HG03575 (cell line): ENCODE data around the gene PSMB5.
"Not testable (repeated sequence)": the region's sequence is repeated elsewhere in the genome, so short reads cannot be mapped to it uniquely, and the experiment has no call there.

Experiments used
- ATAC-seq: cut with Tn5 transposase; IDR thresholded peaks from one replicate; pipeline ENCODE4 v1.9.1; 2021; ENCODE audit not compliant: unreplicated experiment, insufficient number of reproducible peaks, low FRiP score; ENCODE audit errors: extremely low read depth

PSMB5 gene

DNA sequence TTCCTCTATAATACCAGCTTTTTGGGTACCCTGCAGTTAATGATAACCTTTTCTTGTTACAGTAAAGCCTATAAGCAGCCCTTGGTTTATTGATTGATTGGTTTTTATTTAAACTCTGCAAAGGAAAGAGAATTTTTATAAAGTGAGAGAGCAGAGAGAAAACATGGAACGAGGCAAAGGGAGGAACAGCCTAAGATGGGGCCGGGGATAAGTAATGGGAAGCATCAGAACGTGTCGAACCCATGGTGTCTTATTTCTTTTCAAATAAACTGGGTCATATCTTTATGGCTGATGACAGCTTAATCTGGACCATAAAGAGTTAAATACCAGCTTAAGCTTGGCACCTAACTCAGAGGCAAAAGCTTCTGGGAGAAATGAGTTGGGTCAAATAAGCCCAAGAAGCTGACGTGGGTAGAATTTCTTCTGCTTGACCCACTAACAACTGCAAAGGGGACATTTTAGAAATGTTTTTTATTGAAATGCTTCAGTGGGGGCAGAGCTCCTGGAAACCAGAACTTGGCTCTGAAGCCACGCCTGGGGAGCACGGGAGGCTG, 12.7 kb downstream of the PSMB5 start:
- ATAC-seq, result no peak

- ATAC-seq, result no peak
Observed at GRCh38 chr14:23021434-23021833, 13.3 kb downstream of the PSMB5 start.

DNA sequence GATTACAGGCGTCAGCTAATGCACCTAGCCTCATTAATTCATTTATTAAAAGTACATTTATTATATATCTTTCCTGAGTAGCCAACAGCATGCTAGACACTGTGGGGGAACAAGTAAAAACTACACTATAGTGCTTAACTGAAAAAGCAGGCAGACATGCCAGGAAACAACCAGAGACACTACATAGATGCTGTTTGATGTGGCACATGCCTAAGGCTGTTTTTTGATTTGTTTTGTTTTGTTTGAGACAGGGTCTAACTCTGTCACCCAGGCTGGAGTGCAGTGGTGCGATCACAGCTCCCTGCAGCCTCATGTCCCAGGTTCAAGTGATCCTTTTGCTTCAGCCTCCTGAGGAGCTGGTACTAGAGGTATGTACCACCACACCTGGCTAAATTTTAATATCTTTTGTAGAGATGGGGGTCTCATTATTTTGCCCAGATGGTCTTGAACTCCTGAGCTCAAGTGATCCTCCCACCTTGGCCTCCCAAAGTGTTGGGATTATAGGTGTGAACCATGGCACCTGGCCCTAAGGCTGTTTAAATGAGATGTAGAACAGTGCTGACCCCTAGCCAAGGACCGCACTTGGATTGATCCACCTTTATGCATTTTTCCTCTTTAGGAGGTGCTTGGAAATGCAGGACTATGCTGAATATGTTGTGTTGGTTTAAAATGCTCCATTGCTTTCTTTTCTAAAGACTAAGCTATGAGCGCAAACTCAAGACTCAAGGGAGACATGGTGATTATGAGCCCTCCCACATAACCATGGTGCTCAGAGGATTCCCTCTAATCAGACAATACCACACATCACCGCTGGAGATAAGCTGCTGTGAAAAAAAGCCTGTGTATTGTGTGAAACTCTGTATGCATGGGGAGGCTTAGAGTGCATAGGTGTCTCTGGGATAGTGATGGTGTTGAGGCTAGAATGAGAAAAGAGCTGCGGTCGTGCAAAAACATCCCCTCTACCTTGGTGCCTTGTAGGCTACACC, 14.3 kb downstream of the PSMB5 start:
- no peak for ATAC-seq

DNA sequence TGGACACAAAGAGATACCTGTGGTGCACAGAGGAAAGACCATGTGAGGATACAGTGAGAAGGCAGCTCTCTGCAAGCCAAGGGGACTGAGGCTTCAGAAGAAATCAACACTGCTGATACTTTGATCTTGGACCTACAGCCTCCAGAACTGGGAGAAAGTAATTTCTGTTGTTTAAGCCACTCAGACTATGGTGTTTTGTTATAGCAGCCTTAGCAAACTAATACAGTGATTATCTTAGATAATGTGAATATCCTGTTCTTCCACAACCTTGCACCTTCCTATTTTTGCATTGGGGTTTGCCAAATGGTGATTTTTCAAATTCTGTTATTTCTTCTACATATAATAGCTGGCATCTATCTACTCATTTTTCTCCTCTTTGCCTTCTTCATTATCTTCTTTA, 16.6 kb downstream of the PSMB5 start:
- ATAC-seq, result no peak

GRCh38 chr14:23017091-23017490, 17.6 kb downstream of the PSMB5 start:
- no peak for ATAC-seq

DNA sequence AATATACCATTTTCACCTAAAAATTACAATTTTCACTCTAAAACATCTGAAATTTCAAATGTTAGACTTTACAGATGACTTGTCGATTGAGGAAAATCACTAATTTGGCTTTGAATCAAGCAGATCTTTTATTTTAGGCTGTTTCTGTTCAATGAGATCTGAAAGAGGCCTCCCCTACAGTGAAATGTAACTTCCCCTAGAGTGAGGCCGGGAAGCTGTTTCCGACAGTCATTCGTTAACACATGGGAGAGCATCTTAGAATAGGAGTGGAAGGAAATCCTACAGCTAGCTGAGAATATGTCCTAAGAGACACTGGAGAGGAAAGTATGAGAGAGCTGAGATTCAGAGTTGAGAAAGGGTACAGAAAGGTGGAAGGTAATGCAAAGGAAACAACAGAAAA, 19.1 kb downstream of the PSMB5 start:
- no peak for ATAC-seq

DNA sequence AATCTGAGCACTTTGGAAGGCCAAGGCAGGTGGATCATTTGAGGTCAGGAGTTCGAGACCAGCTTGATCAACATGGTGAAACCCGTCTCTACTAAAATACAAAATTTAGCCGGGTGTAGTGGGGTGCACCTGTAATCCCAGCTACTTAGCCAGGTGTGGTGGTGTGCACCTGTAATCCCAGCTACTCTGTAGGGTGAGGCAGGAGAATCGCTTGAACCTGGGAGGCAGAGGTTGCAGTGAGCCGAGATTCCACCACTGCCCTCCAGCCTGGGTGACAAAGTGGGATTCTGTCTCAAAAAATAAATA, 21.0 kb downstream of the PSMB5 start:
- ATAC-seq, result not testable (repeated sequence)

- ATAC-seq, result no peak
Observed at GRCh38 chr14:23013054-23013748, 21.5 kb downstream of the PSMB5 start.

GRCh38 chr14:23009939-23010726, 24.6 kb downstream of the PSMB5 start, which contains the start of gene C14orf93:
Gene C14orf93 (minus strand): TSS chr14:23010143. CDS start chr14:22999023, 11,120 bp downstream.
- no peak for ATAC-seq

DNA sequence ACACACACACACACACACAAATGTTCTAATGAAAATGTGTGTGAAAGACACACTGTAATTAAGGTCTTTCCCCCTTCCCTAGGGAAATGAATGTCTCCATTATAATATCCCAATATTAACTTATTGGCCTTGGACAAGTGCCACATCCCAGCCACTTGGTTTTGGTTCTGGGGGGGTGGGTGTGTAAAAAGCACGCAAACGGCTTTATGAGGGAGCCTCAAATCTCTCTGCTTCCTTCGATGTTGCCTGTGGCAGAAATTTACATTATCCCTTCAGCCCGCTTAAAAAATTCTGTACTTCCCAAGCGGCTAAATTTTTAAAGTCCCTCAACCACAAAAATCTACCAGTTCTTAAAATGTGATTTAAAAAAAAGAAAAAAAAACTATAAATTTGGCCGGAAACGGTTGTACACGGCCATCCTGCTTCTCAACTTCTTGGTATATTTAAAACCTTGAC, 25.2 kb downstream of the PSMB5 start:
- ATAC-seq, result no peak

GRCh38 chr14:23008831-23009230, 25.9 kb downstream of the PSMB5 start:
- no peak for ATAC-seq

- ATAC-seq, result peak; percentile 75
Observed at GRCh38 chr14:23006544-23007419, 27.9 kb downstream of the PSMB5 start.

DNA sequence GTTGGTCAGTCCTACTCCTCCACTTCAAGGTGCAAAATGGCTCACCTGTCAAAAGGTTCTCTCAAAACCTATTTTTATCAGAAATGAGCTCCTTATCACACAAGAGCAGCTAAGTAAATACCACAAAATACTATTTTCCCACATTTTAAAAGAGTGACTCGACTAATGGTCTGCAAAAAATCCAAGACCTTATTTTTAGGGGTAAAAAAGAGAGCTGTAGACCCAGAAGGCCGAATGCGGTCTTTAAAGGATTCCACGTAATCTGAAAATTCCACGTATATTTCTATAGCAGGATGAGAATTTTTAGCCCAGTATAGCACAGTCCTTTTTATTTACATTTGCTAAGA, 28.5 kb downstream of the PSMB5 start:
- no peak for ATAC-seq

GRCh38 chr14:23005451-23006187, 29.1 kb downstream of the PSMB5 start:
- ATAC-seq, result no peak

DNA sequence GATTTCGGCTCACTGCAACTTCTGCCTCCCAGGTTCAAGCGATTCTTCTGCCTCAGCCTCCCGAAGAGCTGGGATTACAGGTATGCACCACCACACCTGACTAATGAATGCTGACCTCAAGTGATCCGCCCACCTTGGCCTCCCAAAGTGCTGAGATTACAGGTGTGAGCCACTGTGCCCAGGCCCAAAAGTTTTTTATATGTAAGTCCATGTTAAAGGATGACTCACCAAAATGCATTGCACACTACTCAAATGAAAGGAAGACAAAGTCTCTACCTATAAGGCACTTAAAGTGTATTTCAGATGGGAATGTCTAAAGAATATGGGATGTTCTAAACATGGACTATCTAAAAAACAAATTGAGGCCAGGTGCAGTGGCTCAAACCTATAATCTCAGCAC, 30.4 kb downstream of the PSMB5 start:
- ATAC-seq, result not testable (repeated sequence)

DNA sequence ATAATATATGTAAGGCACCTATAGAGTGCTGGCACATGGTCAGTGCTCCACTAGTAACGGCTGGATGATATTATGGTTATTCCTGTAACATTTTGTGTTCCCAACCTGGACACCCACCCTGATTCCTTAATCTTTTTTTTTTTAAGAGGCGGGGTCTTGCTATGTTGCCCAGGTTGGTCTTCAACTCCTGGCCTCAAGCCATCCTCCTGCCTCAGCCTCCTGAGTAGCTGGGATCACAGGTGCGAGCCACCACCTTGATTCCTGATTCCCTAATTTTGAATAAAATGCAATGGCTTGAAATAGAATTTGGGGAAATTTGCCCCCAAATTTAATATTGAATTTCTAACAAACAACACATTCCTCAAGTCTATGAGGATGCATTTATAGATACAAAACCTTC, 32.1 kb downstream of the PSMB5 start:
- no peak for ATAC-seq

GRCh38 chr14:23000860-23001259, 33.8 kb downstream of the PSMB5 start:
- no peak for ATAC-seq
